Activated B cell treated with CpG ODN at 0.5 μM for 24 hours (primary cell): ENCODE measurements around the gene ANO9. TPM values are rescaled to one million over a fixed set of nuclear protein-coding genes. Genes with fewer than 3 reads are reported as not detected.

ENCODE experiments used
- ATAC-seq: fragments of 200-7000 bp; cut with Tn5 transposase; one replicate; pipeline ENCODE4 v1.10.0; 2021; ENCODE audit warnings: low read depth, mild to moderate bottlenecking, moderate library complexity
- CTCF ChIA-PET: fragments of 350-600 bp; sonication (Branson Sonifier 250); formaldehyde crosslinking; loops from one replicate; lab custom pipeline; 2021; ENCODE audit warnings: antibody characterized with exemption; lab: Charles Lee
- POLR2A ChIA-PET: fragments of 350-600 bp; sonication (Branson Sonifier 250); formaldehyde crosslinking; loops from one replicate; lab custom pipeline; 2021; ENCODE audit warnings: antibody characterized with exemption; lab: Charles Lee
- DNase-seq: peaks from one replicate; pipeline ENCODE4 v3.0.0; 2022
- H3K27ac Mint-ChIP-seq: one replicate; pipeline ENCODE4 v1.8.0; 2020; ENCODE audit warnings: mixed read lengths
- H3K27me3 Mint-ChIP-seq: one replicate; pipeline ENCODE4 v1.8.0; 2021; ENCODE audit warnings: mixed read lengths
- H3K36me3 Mint-ChIP-seq: one replicate; pipeline ENCODE4 v1.8.0; 2021; ENCODE audit warnings: low read depth, mixed read lengths
- H3K4me1 Mint-ChIP-seq: one replicate; pipeline ENCODE4 v1.8.0; 2021; ENCODE audit warnings: mixed read lengths
- H3K4me3 Mint-ChIP-seq: one replicate; pipeline ENCODE4 v1.8.0; 2020; ENCODE audit warnings: mild to moderate bottlenecking, mixed read lengths
- H3K9me3 Mint-ChIP-seq: one replicate; pipeline ENCODE4 v1.8.0; 2020; ENCODE audit warnings: mixed read lengths
- intact Hi-C: fragments of 100-400 bp; cut with micrococcal nuclease; formaldehyde crosslinking; loops from one replicate; pipeline ENCODE4 v1.15.1; 2024
- total RNA-seq: library from RNA; stranded (reverse); gene quantifications from 2 replicates; pipeline ENCODE4 v1.2.3, GENCODE V29; 2022
- TF ChIP-seq, protein P1 (sequence below): fragments of 200-600 bp; IDR thresholded peaks from one replicate; pipeline ENCODE4 v1.8.0; 2022; ENCODE audit warnings: antibody characterized with exemption, mild to moderate bottlenecking

Gene ANO9
- total RNA-seq, 1 donor from 2014 or later, result 46.1 TPM

DNA sequence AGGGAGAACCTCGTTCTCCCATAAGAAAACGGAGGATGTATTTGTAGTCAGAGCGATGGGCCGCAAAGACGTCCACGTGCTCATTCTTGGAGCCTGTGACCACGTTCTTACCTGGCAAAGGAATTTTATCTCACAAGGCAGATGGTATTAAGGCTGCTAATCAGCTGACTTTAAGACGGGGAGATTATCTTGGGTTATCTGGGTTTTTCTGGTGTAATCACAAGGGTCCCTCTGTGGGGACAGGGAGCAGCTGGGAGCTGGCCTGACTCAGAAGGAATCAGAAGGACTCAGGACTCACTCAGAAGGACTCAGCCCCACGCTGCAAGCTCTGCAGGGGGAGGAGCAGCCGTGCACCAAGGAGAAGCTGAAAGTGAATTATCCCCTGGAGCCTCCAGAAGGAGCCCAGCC lies 19.6 kb downstream of the ANO9 start:
- CTCF ChIA-PET, result no interaction called here
- POLR2A ChIA-PET, result no interaction called here
- intact Hi-C loops, result no loop called here
- ATAC-seq (no peak), DNase-seq (no peak)
- Mint-ChIP-seq H3K4me1 (peaks cover 2% of the 10 kb centered on the region), H3K36me3 (peaks cover 10% of the 10 kb centered on the region), H3K27ac (no peak overlapping the region), H3K9me3 (peaks cover 4% of the 10 kb centered on the region), H3K4me3 (no peak overlapping the region), H3K27me3 (no peaks in the 10 kb centered on the region)
- TF ChIP-seq, protein P1, sequence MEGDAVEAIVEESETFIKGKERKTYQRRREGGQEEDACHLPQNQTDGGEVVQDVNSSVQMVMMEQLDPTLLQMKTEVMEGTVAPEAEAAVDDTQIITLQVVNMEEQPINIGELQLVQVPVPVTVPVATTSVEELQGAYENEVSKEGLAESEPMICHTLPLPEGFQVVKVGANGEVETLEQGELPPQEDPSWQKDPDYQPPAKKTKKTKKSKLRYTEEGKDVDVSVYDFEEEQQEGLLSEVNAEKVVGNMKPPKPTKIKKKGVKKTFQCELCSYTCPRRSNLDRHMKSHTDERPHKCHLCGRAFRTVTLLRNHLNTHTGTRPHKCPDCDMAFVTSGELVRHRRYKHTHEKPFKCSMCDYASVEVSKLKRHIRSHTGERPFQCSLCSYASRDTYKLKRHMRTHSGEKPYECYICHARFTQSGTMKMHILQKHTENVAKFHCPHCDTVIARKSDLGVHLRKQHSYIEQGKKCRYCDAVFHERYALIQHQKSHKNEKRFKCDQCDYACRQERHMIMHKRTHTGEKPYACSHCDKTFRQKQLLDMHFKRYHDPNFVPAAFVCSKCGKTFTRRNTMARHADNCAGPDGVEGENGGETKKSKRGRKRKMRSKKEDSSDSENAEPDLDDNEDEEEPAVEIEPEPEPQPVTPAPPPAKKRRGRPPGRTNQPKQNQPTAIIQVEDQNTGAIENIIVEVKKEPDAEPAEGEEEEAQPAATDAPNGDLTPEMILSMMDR, result no peak

DNA sequence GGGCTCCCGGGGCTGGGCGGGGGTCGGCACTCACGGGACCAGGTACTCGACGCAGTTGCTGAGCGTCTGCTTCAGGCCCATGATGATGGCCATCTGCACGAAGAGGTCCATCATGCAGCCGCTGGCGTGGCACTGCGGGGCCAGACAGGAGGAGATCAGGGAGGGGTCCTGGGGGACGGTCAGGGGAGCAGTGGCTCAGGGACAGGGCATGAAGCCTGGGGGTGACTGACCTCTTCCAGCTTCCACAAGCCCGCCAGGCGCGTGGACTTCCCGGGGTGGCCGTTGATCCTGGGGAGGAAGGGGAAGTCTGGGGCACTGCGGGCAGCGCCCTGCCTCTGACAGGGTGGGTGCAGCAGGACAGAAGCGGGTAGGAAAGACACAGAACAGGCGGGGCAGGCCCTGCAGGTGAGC lies 20.9 kb downstream of the ANO9 start:
- no peaks in the 10 kb centered on the region for H3K27me3 Mint-ChIP-seq
- TF ChIP-seq, protein P1, result no peak
- peaks cover 4% of the 10 kb centered on the region for H3K9me3 Mint-ChIP-seq
- ChIA-PET POLR2A (no interaction called here), CTCF (no interaction called here)
- no peak overlapping the region for H3K4me3 Mint-ChIP-seq
- no peak for ATAC-seq
- DNase-seq, result no peak
- peaks cover 10% of the 10 kb centered on the region for H3K36me3 Mint-ChIP-seq
- intact Hi-C loops, result no loop called here
- H3K4me1 Mint-ChIP-seq, result peaks cover 8% of the 10 kb centered on the region
- no peak overlapping the region for H3K27ac Mint-ChIP-seq

DNA sequence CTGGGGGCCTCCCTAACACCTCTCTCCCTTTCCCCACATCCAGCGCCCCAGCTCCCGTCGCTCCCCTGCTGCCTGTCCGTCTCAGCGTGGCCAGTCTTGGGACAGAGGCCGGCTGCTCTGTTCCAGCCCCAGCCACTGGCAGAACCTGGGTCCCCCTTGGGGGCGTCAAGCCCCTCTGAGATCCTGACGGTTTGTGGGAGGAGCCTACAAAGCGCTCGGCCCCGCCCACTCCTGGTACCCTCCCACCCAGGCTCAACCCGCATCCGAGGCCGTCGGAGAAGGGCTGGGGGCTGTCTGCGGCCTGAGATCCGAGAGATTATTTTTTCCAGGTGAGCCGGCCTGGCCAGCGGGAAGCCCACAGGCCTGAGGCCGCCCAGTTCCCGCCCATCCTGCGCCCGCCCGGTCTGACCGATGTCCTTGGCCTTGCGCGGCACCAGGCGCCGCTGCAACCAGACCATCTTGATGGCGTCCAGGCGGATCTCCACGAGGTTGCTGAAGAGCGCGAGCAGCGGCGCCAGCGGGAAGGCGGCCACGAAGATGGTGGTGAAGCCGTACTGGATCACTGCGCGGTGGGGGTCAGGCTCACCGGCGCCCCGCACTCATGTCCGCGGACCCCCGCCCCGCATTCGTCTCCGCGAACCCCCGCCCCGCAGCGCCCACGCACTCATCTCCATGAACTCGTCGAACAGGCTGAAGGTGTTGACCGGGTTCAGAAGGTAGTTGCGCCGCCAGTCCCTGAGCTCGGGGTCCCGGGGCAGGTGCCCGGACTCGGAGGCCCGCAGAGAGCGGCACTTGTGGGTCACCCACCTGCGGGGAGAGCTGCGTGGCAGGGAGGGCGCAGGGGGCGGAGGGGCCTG lies 21.5 kb downstream of the ANO9 start:
- ATAC-seq (no peak), DNase-seq (peak; percentile 14)
- Mint-ChIP-seq H3K27ac (no peak overlapping the region), H3K9me3 (peaks cover 2% of the 10 kb centered on the region), H3K4me1 (peaks cover 14% of the 10 kb centered on the region), H3K4me3 (no peak overlapping the region), H3K36me3 (peaks cover 8% of the 10 kb centered on the region), H3K27me3 (no peaks in the 10 kb centered on the region)
- TF ChIP-seq, protein P1, result no peak
- ChIA-PET CTCF (no interaction called here), POLR2A (no interaction called here)
- intact Hi-C loops, result no loop called here

DNA sequence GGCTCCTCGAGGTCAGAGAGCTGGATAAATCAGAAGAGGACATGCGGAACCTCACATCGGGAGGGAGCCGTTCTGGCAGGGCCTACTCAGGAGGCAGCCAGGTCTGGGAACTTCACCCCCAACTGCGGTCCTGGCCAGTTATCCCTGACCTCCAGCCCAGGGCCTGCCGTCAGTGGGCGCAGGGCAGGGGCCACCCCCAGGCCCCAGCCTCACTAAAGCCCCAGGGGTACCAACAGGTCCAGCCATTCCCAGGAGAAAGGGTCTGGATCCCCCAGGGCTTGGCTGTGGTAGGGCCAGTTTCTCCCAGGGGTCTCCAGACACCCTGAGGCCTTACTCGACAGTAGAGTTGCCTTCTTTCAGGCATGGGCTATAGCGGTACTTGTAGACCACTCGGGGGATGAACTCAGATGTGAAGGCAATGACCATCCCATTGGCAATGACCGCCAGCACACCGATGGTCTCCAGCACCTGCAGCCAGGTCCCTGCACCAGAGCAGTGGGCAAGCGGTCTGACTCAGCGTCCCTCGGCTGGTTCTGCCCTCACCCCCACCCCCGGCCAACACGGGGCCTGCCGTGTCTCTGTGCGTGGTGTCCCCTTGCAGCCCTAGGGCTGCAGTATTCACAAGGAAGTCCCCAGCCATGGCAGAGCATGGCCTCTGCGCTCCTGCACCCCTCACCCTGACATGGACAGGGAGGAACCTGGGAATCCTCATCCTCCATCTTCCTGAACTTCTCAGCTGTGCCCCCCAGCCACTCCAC lies 22.4 kb downstream of the ANO9 start:
- TF ChIP-seq, protein P1, result no peak
- H3K36me3 Mint-ChIP-seq, result peaks cover 2% of the 10 kb centered on the region
- ATAC-seq (no peak), DNase-seq (peak; percentile 14)
- peaks cover 23% of the 10 kb centered on the region for H3K4me1 Mint-ChIP-seq
- H3K9me3 Mint-ChIP-seq, result no peaks in the 10 kb centered on the region
- CTCF ChIA-PET, result no interaction called here
- H3K27ac Mint-ChIP-seq, result no peak overlapping the region
- no peak overlapping the region for H3K4me3 Mint-ChIP-seq
- POLR2A ChIA-PET, result no interaction called here
- H3K27me3 Mint-ChIP-seq, result no peaks in the 10 kb centered on the region
- intact Hi-C loops, result no loop called here
